HG03196 (cell line): ENCODE results near the gene CMIP.

Experiments used
- ATAC-seq: cut with Tn5 transposase; IDR thresholded peaks from one replicate; pipeline ENCODE4 v1.9.1; 2021; ENCODE audit not compliant: unreplicated experiment

Gene CMIP

GRCh38 chr16:81492965-81493754 is 48.6 kb downstream of the CMIP start:
- no peak for ATAC-seq

- ATAC-seq, result no peak
These were observed 49.3 kb downstream of the CMIP start for GRCh38 chr16:81493755-81494433.

- ATAC-seq, result no peak
These were observed 49.8 kb downstream of the CMIP start for GRCh38 chr16:81494434-81494806.

GRCh38 chr16:81494888-81495287 is 50.3 kb downstream of the CMIP start:
- ATAC-seq, result no peak

GRCh38 chr16:81495321-81496234 is 51.0 kb downstream of the CMIP start:
- no peak for ATAC-seq

GRCh38 chr16:81496321-81496720 is 51.7 kb downstream of the CMIP start:
- ATAC-seq, result no peak

- no peak for ATAC-seq
These were observed 52.1 kb downstream of the CMIP start for GRCh38 chr16:81496742-81497141.

- no peak for ATAC-seq
These were observed 53.1 kb downstream of the CMIP start for GRCh38 chr16:81497690-81498089.

GRCh38 chr16:81498351-81498750 is 53.7 kb downstream of the CMIP start:
- no peak for ATAC-seq

GRCh38 chr16:81499576-81500380 is 55.2 kb downstream of the CMIP start:
- no peak for ATAC-seq

- no peak for ATAC-seq
These were observed 56.4 kb downstream of the CMIP start for GRCh38 chr16:81500833-81501521.

GRCh38 chr16:81502396-81503070 is 57.9 kb downstream of the CMIP start:
- no peak for ATAC-seq

GRCh38 chr16:81505011-81505661 is 60.5 kb downstream of the CMIP start:
- ATAC-seq, result peak; percentile 49

- ATAC-seq, result no peak
These were observed 64.8 kb downstream of the CMIP start for GRCh38 chr16:81509404-81509803.

- no peak for ATAC-seq
These were observed 65.4 kb downstream of the CMIP start for GRCh38 chr16:81510016-81510415.

- ATAC-seq, result no peak
These were observed 66.8 kb downstream of the CMIP start for GRCh38 chr16:81511371-81511770.

- ATAC-seq, result peak; percentile 27
These were observed 68.8 kb downstream of the CMIP start for GRCh38 chr16:81513204-81514040.

- peak; percentile 55 for ATAC-seq
These were observed 69.5 kb downstream of the CMIP start for GRCh38 chr16:81514041-81514559.
